Measurements from ENCODE around the gene MED13L. TPM values are rescaled to one million over a fixed set of nuclear protein-coding genes. Genes with fewer than 3 reads are reported as not detected.

Gene MED13L
- total and polyA plus RNA-seq, 2 experiments from 2014 or later, result 11.7 to 88.7 TPM

- Histone ChIP-seq H4K20me1 (ENCODE audit: insufficient read depth) (peaks cover 54% of the 10 kb centered on the region), H3K9ac (no peak overlapping the region), H2AFZ (no peak overlapping the region), H3K4me2 (ENCODE audit: unreplicated experiment) (no peak overlapping the region), H3K4me1 (ENCODE audit: insufficient read depth) (peaks cover 25% of the 10 kb centered on the region), H3K9me2 (ENCODE audit: insufficient read depth) (no peaks in the 10 kb centered on the region), H3K27me3 (replicated peaks; ENCODE audit: insufficient read depth) (no peaks in the 10 kb centered on the region), H3K27ac (no peak overlapping the region), H3K36me3 (ENCODE audit: low read depth) (no peaks in the 10 kb centered on the region), H3K9me3 (ENCODE audit: low read depth) (no peaks in the 10 kb centered on the region), H3K4me3 (no peak overlapping the region), H3K79me2 (ENCODE audit: insufficient read depth) (peaks cover 100% of the 10 kb centered on the region), H3F3A (ENCODE audit: insufficient read depth) (peaks cover 13% of the 10 kb centered on the region; the same call in 1 of the 2 replicates)
- no peak for TF ChIP-seq EZH2 (IDR thresholded peaks at IDR 0.05; ENCODE audit: insufficient read depth, poor library complexity, severe bottlenecking)
- no peak for TF ChIP-seq EZH2phosphoT487 (IDR thresholded peaks at IDR 0.05; ENCODE audit: insufficient read depth, low read depth)
- WGBS, 2 experiments (ENCODE audit: low coverage in 1 of 2, low lambda C conversion rate in 2 of 2, missing lambda C conversion rate in 2 of 2), result 46 to 52% methylated on average over 3 of the region's 3 CpGs
- in situ Hi-C loops (cut with MboI), result no loop called here
- peak; percentile 34 for DNase-seq
These were observed 20.3 kb downstream of the MED13L start for GRCh38 chr12:116257215-116257614.

GRCh38 chr12:116249938-116250337 lies 27.6 kb downstream of the MED13L start:
- H3K9ac ChIP-seq, result no peak overlapping the region
- no peaks in the 10 kb centered on the region for H3K36me3 ChIP-seq (ENCODE audit: low read depth)
- no peak for DNase-seq
- no peak for TF ChIP-seq EZH2phosphoT487 (IDR thresholded peaks at IDR 0.05; ENCODE audit: insufficient read depth, low read depth)
- no peak for TF ChIP-seq EZH2 (IDR thresholded peaks at IDR 0.05; ENCODE audit: insufficient read depth, poor library complexity, severe bottlenecking)
- H3K9me3 ChIP-seq (ENCODE audit: low read depth), result no peaks in the 10 kb centered on the region
- no peak overlapping the region for H3K4me2 ChIP-seq (ENCODE audit: unreplicated experiment)
- H3K4me3 ChIP-seq, result no peak overlapping the region
- H2AFZ ChIP-seq, result no peak overlapping the region
- peaks cover 2% of the 10 kb centered on the region; the same call in 1 of the 2 replicates for H3F3A ChIP-seq (ENCODE audit: insufficient read depth)
- H3K4me1 ChIP-seq (ENCODE audit: insufficient read depth), result peaks cover 9% of the 10 kb centered on the region; the same call in 1 of the 2 replicates
- H3K9me2 ChIP-seq (ENCODE audit: insufficient read depth), result no peaks in the 10 kb centered on the region
- H4K20me1 ChIP-seq (ENCODE audit: insufficient read depth), result peaks cover 59% of the 10 kb centered on the region
- peaks cover 99% of the 10 kb centered on the region for H3K79me2 ChIP-seq (ENCODE audit: insufficient read depth)
- 99 to 100% methylated on average over 2 of the region's 2 CpGs for WGBS, 2 experiments (ENCODE audit: low coverage in 1 of 2, low lambda C conversion rate in 2 of 2, missing lambda C conversion rate in 2 of 2)
- in situ Hi-C loops (cut with MboI), result loop anchor here (25.0 kb wide), 1 partner anchor 238 kb away; no protein-coding TSS in a partner anchor
- no peaks in the 10 kb centered on the region for H3K27me3 ChIP-seq (replicated peaks; ENCODE audit: insufficient read depth)
- no peak overlapping the region for H3K27ac ChIP-seq

GRCh38 chr12:116248930-116249329 lies 28.6 kb downstream of the MED13L start:
- no peaks in the 10 kb centered on the region for H3K9me3 ChIP-seq (ENCODE audit: low read depth)
- H3K4me2 ChIP-seq (ENCODE audit: unreplicated experiment), result no peak overlapping the region
- in situ Hi-C loops (cut with MboI), result loop anchor here (25.0 kb wide), 1 partner anchor 237 kb away; no protein-coding TSS in a partner anchor
- H3K27ac ChIP-seq, result no peak overlapping the region
- H3K4me1 ChIP-seq (ENCODE audit: insufficient read depth), result peaks cover 13% of the 10 kb centered on the region; the same call in 1 of the 2 replicates
- no peaks in the 10 kb centered on the region for H3F3A ChIP-seq (ENCODE audit: insufficient read depth)
- DNase-seq, result no peak
- no peak overlapping the region for H3K9ac ChIP-seq
- H2AFZ ChIP-seq, result no peak overlapping the region
- no peak overlapping the region for H3K4me3 ChIP-seq
- no peaks in the 10 kb centered on the region for H3K9me2 ChIP-seq (ENCODE audit: insufficient read depth)
- peaks cover 56% of the 10 kb centered on the region for H4K20me1 ChIP-seq (ENCODE audit: insufficient read depth)
- H3K36me3 ChIP-seq (ENCODE audit: low read depth), result no peaks in the 10 kb centered on the region
- peaks cover 99% of the 10 kb centered on the region for H3K79me2 ChIP-seq (ENCODE audit: insufficient read depth)
- H3K27me3 ChIP-seq (replicated peaks; ENCODE audit: insufficient read depth), result no peaks in the 10 kb centered on the region
- no peak for TF ChIP-seq EZH2phosphoT487 (IDR thresholded peaks at IDR 0.05; ENCODE audit: insufficient read depth, low read depth)
- no peak for TF ChIP-seq EZH2 (IDR thresholded peaks at IDR 0.05; ENCODE audit: insufficient read depth, poor library complexity, severe bottlenecking)

GRCh38 chr12:116248433-116248832 lies 29.1 kb downstream of the MED13L start:
- no peak for DNase-seq
- in situ Hi-C loops (cut with MboI), result loop anchor here (25.0 kb wide), 1 partner anchor 236 kb away; no protein-coding TSS in a partner anchor
- Histone ChIP-seq H3K36me3 (ENCODE audit: low read depth) (no peaks in the 10 kb centered on the region), H3K4me3 (no peak overlapping the region), H3K9ac (no peak overlapping the region), H3K9me3 (ENCODE audit: low read depth) (no peaks in the 10 kb centered on the region), H3K27me3 (replicated peaks; ENCODE audit: insufficient read depth) (no peaks in the 10 kb centered on the region), H3K79me2 (ENCODE audit: insufficient read depth) (peaks cover 99% of the 10 kb centered on the region), H2AFZ (no peak overlapping the region), H3K4me2 (ENCODE audit: unreplicated experiment) (no peak overlapping the region), H4K20me1 (ENCODE audit: insufficient read depth) (peaks cover 57% of the 10 kb centered on the region), H3K27ac (no peak overlapping the region), H3K4me1 (ENCODE audit: insufficient read depth) (peaks cover 16% of the 10 kb centered on the region; the same call in 1 of the 2 replicates), H3K9me2 (ENCODE audit: insufficient read depth) (no peaks in the 10 kb centered on the region), H3F3A (ENCODE audit: insufficient read depth) (no peaks in the 10 kb centered on the region)
- TF ChIP-seq EZH2 (IDR thresholded peaks at IDR 0.05; ENCODE audit: insufficient read depth, poor library complexity, severe bottlenecking) (no peak), EZH2phosphoT487 (IDR thresholded peaks at IDR 0.05; ENCODE audit: insufficient read depth, low read depth) (no peak)

- TF ChIP-seq EZH2 (IDR thresholded peaks at IDR 0.05; ENCODE audit: insufficient read depth, poor library complexity, severe bottlenecking) (no peak), EZH2phosphoT487 (IDR thresholded peaks at IDR 0.05; ENCODE audit: insufficient read depth, low read depth) (no peak)
- peaks cover 25% of the 10 kb centered on the region for H3K4me1 ChIP-seq (ENCODE audit: insufficient read depth)
- WGBS, 2 experiments (ENCODE audit: low coverage in 1 of 2, low lambda C conversion rate in 2 of 2, missing lambda C conversion rate in 2 of 2), result 39% methylated on average over 3 of the region's 3 CpGs
- H3K9ac ChIP-seq, result no peak overlapping the region
- H3K79me2 ChIP-seq (ENCODE audit: insufficient read depth), result peaks cover 99% of the 10 kb centered on the region
- H3K4me3 ChIP-seq, result no peak overlapping the region
- DNase-seq, result peak; percentile 43
- no peak overlapping the region for H3K27ac ChIP-seq
- H4K20me1 ChIP-seq (ENCODE audit: insufficient read depth), result peaks cover 64% of the 10 kb centered on the region
- H3K36me3 ChIP-seq (ENCODE audit: low read depth), result no peaks in the 10 kb centered on the region
- no peaks in the 10 kb centered on the region for H3F3A ChIP-seq (ENCODE audit: insufficient read depth)
- no peak overlapping the region for H3K4me2 ChIP-seq (ENCODE audit: unreplicated experiment)
- no peaks in the 10 kb centered on the region for H3K27me3 ChIP-seq (replicated peaks; ENCODE audit: insufficient read depth)
- H3K9me3 ChIP-seq (ENCODE audit: low read depth), result no peaks in the 10 kb centered on the region
- in situ Hi-C loops (cut with MboI), result loop anchor here (25.0 kb wide), 1 partner anchor 235 kb away; no protein-coding TSS in a partner anchor
- no peak overlapping the region for H2AFZ ChIP-seq
- no peaks in the 10 kb centered on the region for H3K9me2 ChIP-seq (ENCODE audit: insufficient read depth)
These were observed 30.1 kb downstream of the MED13L start for GRCh38 chr12:116247377-116247776.
